T-helper 2 cell treated with Interferon-gamma antibody and Interleukin-4, amounts not matched to agents 100 ng/mL and 5 ng/mL, for 36 hours (primary cell): Measurements from ENCODE around the gene DIP2A. TPM values are rescaled to one million over a fixed set of nuclear protein-coding genes. Genes with fewer than 3 reads are reported as not detected.

Experiments used
- intact Hi-C: fragments of 100-400 bp; cut with micrococcal nuclease; formaldehyde crosslinking; loops from one replicate; pipeline ENCODE4 v1.15.1; 2023
- total RNA-seq: library from RNA; stranded (reverse); gene quantifications from 2 replicates; pipeline ENCODE4 v1.2.3, GENCODE V29; 2022

DIP2A gene
- total RNA-seq, 1 donor from 2014 or later, result 47.6 TPM

DNA sequence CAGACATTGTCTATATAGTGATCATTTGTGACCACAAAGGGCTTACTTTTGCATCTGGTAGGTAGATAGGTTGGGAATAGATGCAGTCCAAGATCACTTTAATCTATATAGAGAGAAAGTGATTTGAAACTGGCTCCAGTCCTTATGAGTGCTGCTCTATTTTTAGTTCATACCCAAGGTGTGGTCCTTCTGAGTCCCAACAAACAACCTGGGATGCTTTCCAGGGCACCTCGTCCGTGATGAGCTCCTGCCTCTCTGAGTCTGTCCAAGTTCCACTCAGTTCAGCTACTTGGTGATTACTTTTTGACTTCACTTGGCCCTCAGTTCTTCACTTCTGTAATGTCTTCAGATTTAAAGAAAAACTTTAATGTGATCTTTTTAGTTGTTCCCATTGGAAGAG, 20.2 kb downstream of the DIP2A start:
- intact Hi-C loops, result no loop called here

DNA sequence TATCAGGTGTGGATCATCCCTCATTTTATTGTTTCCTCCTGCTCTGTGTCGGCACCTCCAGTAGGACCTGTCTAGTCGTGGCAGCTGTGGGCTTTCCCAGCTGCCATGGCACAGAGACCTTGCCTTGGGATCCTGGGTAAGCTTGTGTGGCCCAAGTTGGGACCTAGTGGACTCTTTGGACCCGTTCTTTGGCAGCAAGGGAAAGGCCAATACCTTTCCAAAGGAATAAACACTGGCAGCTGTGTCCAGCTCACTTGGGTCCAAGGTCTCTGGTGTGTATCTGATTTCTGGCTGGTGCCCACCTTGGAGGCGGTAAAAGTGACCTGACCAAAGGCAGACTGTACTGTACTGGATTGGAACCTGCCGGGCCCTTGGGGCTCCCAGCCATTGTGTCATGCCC, 21.8 kb downstream of the DIP2A start:
- intact Hi-C loops, result no loop called here

DNA sequence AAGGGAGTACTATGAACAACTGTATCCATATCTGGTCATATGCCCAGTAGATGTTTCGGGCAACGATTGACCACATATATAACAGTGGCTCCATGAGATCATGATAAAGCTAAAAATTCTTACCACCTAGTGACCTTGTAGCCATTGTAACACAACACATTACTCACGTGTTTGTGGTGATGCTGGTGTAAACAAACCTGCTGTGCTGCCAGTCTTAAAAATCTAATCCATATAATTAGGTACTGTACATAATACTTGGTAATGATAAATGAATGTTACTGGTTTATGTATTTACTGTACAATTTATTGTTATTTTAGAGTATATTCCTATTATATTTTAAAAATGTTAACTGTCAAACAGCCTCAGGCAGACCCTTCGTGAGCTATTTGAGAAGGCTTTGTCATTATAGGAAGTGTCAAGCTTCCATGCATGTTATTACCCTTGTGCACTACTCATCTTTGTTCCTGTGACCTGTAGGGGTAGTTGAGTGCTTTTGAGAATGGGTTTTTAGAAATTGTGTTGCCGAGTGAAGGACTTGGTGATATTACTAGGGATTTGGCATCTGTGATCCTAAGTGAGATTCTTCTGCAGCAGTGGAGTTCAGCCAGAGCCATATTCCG, 23.6 kb downstream of the DIP2A start:
- intact Hi-C loops, result no loop called here

DNA sequence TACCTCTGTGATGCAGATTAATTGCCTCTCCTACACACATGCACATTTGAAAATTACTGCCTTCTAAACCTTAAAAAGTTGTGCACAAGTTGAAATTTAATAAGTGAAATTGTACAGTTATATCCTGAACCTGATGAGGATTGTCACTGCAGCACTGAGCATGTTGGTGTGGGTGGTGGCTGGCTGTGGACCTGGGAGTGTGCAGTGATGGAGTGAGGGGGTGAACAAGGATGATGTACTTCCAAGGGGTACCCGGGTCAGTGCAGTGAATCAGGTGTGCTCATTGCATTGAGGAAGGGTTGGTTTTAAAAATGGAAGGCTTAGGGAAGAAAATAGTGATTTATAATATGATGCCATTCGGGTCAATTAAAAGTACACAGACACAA, 24.1 kb downstream of the DIP2A start:
- intact Hi-C loops, result no loop called here

DNA sequence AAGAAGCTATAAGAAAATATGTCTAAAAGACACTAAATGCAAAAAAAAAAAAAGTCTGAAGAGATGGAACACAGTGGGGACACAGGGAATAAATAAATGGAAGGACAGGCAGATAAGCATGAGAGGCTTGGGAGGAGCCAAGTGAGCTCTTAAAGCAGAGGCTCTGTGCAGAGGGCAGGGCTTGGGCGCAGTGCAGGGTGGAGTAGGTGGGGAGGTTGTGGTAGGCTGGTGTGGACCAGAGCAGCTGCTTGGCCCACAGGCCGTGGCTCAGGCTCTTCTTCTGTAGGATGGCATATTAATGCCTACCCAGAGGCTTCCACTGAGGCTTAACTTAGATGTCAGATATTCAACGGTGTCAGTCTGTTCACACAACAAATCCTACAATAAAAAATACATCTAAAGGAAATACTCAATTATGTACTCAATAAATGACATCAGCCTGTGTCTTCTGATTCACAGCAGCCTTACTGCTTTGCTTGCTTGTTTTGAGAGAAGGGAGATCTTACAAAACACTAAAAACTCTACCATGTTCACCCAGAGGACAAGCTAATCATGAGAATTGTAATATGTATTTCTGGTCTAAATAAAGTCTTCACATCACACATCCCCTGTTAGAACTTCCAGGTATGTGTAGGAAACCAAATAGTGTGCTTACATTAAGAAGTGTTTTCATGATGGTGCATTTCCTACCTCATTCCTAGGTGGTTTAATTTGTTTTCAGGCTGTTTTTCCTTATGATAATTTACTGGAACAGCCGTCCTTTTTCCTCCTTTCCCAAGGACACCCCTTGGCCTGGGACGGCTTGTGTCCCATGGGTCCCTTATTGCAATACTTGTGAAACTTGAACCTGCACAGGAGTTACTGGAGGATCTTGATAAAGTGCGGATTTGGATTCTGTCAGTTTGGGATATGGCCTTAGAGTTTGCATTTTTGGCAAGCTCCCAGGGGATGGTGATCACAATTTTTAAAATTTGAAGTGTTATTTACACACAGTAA, 24.9 kb downstream of the DIP2A start:
- intact Hi-C loops, result no loop called here

DNA sequence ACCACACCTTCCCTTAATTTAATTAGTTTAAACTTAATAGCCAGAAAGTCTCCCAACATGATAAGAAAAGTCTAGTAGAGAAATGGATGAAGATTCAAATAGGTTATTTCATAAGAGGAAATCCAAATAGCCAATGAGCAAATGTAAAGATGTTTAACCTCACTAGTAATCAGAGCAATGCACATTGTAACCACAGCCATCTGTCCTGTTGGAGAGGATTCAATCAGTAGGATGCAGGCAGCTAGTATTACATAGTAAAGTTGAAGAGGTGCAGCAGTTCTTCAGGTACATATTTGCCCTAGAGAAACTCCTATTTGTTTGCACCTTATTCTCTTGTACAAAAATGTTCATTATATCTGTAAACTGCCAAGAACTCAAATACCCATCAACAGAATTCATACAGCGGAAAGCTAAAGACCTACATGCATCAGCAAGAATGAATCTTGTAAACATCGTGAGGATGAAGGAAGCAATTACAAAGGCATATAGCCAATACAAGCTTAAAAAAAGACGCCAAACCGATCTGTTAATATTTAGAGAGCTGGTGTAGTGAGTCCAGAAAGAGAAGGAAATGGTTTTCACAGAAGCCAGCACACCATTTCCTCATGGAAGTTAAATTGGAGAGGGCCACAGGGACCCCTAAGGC, 27.9 kb downstream of the DIP2A start:
- intact Hi-C loops, result no loop called here

DNA sequence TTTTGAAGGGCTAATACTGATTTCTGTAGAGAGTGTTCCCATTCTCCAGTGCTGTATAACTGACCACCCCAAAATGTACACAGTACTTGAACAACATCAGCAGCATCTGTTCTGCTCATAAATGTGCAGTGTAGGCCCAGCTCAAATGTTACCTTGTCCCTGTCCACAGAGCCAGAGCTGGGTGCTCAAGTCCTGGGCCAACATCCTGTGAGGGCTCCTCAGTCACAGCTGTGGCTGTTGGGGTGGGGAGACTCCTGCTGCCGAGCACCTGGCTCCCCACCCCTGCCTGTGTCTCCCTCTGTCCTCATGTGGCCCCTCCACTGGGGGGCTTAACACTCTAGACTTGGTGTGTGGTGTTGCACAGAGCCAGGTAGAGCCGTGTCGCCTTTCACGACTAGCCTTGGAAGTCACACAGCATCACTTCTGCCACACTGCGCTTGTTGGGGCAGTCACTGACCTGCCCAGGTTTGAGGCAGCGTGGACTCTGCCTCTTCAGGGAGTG, 30.5 kb downstream of the DIP2A start:
- intact Hi-C loops, result no loop called here

DNA sequence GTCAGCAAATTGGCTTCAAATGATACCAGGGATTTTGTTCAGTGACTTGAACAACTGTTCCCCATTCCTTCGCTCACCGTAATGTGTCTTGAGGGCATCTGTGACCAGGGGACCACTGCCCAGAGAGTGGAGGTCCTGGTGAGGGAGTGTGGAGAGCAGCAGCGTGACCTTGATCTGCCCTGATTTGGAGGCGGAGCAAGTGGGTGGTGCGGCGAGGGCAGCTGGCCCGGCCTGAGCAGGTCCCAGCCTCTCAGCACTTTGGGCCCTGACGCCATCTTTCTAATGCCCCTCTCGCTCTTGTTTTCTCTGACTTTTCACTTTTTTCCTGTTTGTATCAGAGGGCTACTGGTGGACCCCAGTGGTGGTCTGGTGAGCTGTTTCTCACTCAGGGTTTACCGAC, 31.1 kb downstream of the DIP2A start:
- intact Hi-C loops, result no loop called here

DNA sequence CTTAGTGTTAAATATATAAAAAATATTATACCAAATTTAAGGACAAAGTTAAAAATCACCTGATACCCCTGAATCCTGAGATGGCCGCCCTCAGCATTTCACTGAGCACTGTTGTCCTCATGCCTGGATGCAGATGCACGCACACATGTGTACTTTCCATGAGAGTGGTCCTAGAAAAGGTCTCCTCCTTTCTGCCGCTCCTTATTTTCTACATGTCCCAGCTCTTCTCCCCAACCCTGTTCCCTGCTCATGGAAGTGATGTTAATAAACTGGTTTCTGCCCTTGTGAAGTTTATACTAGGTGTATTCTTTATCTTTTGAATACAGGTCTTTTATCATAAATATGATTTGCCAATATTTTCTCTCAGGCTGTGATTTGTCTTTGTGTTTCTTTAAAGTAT, 32.9 kb downstream of the DIP2A start:
- intact Hi-C loops, result no loop called here

DNA sequence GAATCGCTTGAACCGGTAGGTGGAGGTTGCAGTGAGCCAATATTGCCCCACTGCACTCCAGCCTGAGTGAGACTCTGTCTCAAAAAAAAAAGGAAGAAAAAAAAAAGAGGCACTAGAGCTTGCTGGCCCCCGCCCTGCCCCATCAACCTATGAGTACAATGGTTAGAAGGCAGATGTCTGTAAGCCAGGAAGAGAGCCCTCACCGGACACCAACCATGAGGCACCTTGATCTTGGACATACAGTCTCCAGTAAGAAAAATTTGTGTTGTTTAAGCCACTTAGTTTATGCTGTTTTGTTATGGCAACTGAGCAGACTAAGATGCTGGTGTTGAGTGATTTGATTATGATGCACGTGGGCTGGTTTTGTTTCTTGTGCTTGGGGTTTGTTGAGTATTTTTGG, 34.2 kb downstream of the DIP2A start:
- intact Hi-C loops, result no loop called here

DNA sequence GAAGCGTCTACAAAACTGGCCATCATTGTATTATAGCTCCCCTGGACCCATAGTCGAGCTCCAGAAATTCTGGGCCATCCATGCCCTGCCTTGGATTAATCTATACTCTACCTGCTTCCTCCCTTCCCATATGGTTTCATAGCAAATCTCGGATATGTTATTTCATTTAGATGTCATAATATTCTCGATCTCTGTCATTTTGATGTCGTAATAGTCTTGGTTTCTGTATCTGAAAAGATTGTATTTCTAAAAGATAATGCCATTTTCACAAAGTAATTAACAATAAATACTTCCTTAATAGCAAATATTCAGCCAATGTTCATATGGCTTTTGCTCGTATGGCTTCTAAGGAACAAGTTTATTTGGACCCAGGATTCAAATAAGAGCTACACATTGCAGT, 35.1 kb downstream of the DIP2A start:
- intact Hi-C loops, result no loop called here

DNA sequence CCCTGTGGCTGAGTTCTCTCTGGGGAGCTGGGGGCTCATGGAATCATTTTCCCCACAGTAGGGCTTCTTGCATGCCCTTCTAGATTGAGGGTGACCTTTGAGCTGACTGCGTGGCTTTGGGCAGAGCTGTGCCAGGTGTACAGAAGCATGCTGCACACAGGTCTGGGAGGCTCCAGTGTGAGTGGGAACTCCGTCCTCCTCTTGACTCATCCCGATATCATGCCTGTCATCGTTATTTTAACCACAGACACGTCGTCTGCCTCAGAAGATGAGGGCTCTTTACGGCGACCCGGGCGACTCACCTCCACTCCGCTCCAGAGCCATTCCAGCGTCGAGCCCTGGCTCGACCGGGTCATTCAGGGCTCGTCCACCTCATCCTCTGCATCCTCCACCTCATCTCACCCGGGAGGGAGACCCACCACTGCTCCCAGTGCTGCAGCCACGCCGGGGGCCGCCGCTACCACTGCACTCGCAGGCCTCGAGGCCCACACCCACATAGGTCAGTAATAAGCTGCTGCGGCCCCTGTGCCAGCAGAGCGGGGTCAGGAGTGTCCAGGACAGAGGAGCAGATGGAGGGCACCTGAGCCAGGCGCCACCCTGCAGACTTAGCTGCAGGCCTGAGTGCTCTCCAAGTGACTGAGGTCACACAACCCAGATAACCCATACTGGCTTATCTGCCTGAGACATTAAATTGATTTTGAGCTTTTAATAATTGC, 39.8 kb downstream of the DIP2A start:
- intact Hi-C loops, result no loop called here

DNA sequence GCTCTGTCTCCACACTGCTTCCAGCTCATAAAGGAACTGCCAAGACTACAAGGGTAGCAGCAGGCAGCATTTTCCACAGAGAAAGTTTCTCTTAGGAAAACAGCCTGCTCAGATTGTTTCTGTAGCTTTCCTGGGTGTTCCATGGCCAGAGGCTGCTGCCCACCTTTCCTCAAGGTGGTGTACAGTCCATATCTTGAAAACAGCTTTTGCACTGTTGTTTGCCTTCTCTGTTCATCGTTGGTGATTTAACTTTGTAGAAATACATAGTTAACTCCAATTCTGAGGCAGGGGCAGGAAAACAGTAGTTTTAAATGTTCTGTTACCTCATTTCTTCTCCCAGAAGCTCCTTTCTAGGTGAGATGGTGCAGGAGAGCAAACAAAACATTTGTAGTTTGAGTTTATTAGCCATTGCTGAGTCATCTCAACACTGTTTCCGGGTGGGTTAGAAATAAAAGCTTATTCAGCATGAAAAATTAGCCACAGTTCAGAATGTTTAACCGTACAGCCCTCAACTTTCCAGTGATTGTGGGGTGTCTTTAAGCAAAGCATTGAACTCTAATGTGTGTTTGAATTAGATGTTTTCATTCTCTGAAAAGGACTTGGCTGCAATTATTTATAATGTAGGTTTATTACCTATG, 41.7 kb downstream of the DIP2A start:
- intact Hi-C loops, result no loop called here

DNA sequence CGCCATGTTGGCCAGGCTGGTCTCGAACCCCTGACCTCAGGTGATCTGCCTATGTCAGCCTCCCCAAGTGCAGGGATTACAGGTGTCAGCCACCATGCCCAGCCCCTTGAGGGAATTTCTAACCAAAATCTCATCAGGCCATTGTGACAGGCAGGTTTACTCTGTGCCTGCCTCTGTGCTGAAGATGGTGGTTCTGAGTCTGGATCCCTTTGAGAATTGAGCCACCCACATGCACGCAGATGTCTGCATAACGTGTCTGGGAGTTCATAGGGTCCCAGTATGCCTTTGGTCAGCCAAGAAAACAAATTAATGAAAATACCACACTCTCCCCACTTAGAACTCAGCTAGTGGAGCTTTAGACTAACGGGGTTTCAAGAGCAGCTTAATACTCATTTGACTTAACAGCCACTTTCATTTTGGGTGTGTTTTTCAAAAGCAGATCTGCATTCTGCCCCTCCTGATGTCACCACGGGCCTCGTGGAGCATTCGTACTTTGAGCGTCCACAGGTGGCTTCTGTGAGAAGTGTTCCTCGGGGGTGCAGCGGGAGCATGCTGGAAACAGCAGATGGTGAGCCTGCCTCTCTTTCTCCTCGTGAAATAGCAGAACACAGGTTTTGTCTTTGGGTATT, 45.3 kb downstream of the DIP2A start:
- intact Hi-C loops, result no loop called here

DNA sequence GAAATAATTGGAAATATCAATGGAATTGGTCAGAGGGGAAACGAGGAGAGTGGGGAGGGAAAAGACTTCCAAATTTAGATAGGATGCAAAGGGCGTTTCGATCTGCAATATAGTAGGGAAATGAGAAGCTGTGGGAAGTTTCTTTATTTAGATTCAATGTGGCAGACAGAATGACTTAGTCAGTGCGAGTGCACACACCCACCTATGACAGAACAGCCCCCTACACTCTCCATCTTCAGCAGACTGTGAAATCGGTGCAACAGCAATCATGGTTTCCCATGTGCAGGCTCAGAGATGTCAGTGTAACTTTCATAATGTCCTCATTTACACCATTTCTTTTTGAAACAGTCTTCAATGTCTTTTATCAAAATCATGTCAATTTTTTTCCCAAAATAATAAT, 46.0 kb downstream of the DIP2A start:
- intact Hi-C loops, result no loop called here

DNA sequence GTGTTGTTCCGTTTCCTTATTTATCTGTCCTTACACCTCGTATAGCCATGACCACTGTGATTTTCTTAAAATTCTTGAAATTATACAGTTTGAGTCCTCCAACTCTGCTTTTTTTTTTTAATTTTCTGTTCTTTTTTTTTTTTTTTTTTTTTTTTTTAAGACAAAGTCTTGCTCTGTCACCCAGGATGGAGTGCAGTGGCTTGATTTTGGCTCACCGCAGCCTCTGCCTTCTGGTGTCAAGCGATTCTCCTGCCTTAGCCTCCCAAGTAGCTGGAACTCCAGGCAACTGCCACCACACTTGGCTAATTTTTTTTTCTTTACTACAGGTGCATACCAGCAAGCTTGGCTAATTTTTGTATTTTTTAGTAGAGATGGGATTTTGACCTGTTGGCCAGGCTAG, 48.9 kb downstream of the DIP2A start:
- intact Hi-C loops, result no loop called here

DNA sequence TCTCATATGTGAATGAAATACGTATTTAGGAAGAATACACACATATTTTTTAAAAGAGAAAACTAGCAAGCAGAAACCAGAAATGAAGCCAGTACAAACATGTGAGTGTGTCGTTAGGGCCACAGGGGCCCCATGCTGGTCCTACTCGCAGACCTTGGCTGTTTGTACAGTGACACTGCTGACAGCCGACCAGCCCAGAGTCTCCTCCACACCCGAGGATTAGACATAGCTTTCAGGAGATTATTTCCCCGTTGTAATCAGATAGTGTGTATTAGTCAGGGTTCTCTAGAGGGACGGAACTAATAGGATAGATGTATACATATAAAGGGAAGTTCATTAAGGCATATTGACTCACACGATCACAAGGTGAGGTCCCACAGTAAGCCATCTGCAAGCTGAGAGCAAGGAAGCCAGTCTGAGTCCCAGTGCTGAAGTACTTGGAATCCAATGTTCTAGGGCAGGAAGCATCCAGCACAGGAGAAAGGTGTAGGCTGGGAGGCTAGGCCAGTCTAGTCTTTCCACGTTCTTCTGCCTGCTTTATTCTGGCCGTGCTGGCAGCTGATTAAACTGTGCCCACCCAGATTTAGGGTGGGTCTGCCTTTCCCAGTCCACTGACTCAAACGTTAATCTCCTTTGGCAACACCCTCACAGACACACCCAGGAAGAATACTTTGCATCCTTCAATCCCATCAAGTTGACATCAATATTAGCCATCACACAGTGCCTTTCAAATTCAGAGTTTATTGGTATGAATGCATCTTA, 51.2 kb downstream of the DIP2A start:
- intact Hi-C loops, result no loop called here

DNA sequence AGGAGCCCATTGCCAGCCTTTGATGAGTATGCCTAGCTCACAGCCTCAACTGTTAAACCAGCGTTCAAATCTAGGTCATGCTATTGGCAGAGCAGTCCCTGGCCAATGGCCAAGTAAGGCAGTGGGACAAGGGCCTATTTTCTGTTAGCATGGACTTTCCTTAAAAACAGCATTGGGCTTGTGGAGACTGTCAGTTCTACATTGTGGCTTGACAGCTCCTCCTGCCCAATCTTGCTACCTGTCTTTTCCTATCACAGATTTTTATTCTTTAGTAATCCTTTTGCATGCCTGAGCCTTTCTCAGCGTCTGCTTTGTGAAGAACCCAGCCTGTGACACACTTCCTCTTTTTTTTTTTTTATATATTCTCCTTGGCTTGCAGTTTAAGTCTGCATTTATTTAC, 56.4 kb downstream of the DIP2A start:
- intact Hi-C loops, result no loop called here

DNA sequence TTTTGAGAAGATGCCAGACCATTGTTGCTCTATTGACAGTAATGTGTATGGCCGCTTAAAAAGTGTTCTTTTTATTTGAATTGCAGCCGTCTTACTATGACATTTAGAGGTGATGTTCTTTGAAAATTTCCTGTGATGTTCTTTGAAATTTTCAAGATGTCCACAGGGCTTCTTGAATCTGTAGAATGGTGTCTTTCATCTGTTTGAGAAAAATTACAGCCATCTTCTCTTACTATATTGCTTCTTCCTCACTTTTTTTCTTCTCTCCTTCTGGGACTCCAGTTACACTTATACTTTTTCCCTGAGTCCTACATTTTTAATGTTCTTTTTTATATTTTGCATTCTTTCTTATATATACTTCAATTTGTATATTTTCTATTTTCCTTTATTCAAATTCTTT, 57.4 kb downstream of the DIP2A start:
- intact Hi-C loops, result no loop called here

DNA sequence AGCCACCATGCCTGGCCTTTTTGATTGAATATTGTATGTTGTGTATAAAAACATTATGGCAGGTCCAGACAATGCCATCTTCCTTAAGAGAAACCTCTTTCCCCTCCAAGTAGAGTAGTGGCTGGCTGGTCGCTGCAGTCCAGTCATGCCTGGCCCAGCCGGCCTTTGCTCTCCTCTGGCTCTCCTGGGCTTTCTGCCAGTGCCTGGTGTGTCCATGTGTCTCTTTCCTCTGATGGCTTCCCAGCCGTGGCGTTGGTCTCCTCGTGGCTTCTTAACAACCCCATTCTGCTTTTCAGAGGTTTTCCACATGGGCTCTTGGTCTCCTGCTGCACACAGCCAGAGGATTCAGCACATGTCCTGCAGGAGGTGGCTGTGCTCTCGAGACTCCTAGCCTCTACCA, 58.7 kb downstream of the DIP2A start:
- intact Hi-C loops, result no loop called here
